ENCODE measurements around the gene CISTR. TPM values are rescaled to one million over a fixed set of nuclear protein-coding genes. Genes with fewer than 3 reads are reported as not detected.

CISTR gene
- total RNA-seq = not detected in 2 replicates

DNA sequence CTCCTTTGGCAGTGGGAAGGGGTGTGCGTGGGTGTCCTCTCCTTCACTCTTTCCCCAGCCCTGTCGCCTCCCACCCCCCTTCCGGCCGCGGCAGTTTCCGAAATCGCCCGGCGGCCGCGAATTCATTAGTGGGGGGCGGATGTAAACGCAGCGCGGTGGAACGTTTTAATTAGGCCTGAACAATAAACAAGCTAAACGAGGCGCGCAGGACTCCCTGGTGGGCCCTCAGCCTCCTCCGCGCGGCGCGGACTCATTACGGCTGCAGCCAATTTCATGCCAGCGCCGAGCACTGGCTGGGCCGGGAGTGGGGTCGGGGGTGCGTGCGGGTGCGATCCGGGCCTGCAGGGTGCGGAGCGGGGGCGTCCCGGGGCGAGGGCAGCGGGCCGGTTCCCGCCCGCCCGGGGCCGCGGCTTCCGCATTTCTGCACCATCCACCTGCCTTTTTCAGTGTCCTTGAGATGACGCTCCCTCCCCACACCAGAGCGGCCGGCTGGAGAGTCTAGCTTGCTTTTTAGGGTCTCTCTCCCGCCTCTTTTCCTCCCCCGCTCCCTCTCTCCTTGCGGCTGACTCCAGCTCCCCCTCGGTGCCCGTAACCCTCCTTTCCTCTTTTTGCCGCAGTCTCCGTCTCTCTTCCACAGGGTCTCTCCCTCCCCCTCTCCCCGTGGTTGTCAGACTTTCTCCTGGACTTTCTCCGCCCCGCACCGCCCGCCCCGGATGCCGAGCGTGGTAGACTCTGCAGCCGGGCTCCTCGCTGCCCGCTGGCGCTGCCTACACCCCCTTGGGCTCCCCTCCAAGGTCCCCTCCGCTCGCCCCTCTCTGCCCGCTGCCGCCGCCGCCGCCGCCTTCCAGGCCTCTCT is at the start of gene CISTR:
CISTR (minus strand) TSS at position 644 of the 856 bp plus-strand sequence.

GRCh38 chr12:53727310-53728041 is 24.3 kb downstream of the CISTR start, which contains the start of gene CALCOCO1:
Gene CALCOCO1, minus strand, starts transcription at chr12:53727452. Its CDS starts 2,210 bp downstream, at chr12:53725242.

Other genes with a start within 250 kb of the CISTR start
- not detected in 2 replicates for gene NPFF, start 244.5 kb downstream of the CISTR start, total RNA-seq
- 5.8 and 14.3 TPM in 2 replicates for gene ATF7, start 125.6 kb downstream of the CISTR start, total RNA-seq
- 297 and 357 TPM in 2 replicates for gene ATP5MC2, start 75.9 kb downstream of the CISTR start, total RNA-seq
- 25.1 and 26.4 TPM in 2 replicates for gene CALCOCO1, start 24.5 kb downstream of the CISTR start, total RNA-seq
- not detected in 2 replicates for gene HOXC13, start 186.9 kb upstream of the CISTR start, total RNA-seq
- gene HOXC12, start 202.9 kb upstream of the CISTR start, total RNA-seq = not detected in 2 replicates
- gene HOXC11, start 221.1 kb upstream of the CISTR start, total RNA-seq = not detected in 2 replicates
- gene HOTAIR, start 223.0 kb upstream of the CISTR start, total RNA-seq = not detected in 2 replicates
- not detected in 2 replicates for gene HOXC10, start 233.2 kb upstream of the CISTR start, total RNA-seq
- not detected in 2 replicates for gene HOXC9, start 248.2 kb upstream of the CISTR start, total RNA-seq